Lung (tissue), 12 donors: ENCODE data around the gene SFMBT1. TPM values are rescaled to one million over a fixed set of nuclear protein-coding genes. Genes with fewer than 3 reads are reported as not detected.
"Not testable (repeated sequence)": the region's sequence is repeated elsewhere in the genome, so short reads cannot be mapped to it uniquely, and the experiment has no call there.

Experiments
- ATAC-seq: fragments of 200-7000 bp; cut with Tn5 transposase; one replicate; pipeline ENCODE4 v1.9.1; 2020; ENCODE audit warnings: moderate number of reproducible peaks; ENCODE audit not compliant: insufficient read depth, low FRiP score
- DNase-seq, 3 donors: peaks; one replicate each; pipeline ENCODE4 v3.0.0-alpha.2; 2013 to 2017
- H3K27ac ChIP-seq, 2 donors: one replicate each; pipeline ENCODE4 v1.5.1; 2013; ENCODE audit warnings: mild to moderate bottlenecking in 2 of 2, moderate library complexity in 2 of 2, control low read depth in 1 of 2, inconsistent platforms in 1 of 2, low read depth in 1 of 2, low read length in 1 of 2
- H3K27me3 ChIP-seq, 3 donors: one replicate each; pipeline ENCODE4 v1.5.1; 2013; ENCODE audit warnings: low read length in 2 of 3; ENCODE audit not compliant: control insufficient read depth in 3 of 3, insufficient read depth in 3 of 3
- H3K36me3 ChIP-seq, 4 donors: one replicate each; pipeline ENCODE4 v1.5.1; 2013; ENCODE audit warnings: low read length in 4 of 4, mild to moderate bottlenecking in 1 of 4, moderate library complexity in 1 of 4; ENCODE audit not compliant: control insufficient read depth in 4 of 4, insufficient read depth in 4 of 4
- H3K4me1 ChIP-seq, 5 donors: one replicate each; pipeline ENCODE4 v1.5.1; 2013; ENCODE audit warnings: low read length in 5 of 5, mild to moderate bottlenecking in 2 of 5, moderate library complexity in 1 of 5; ENCODE audit not compliant: control insufficient read depth in 5 of 5, insufficient read depth in 5 of 5
- H3K4me3 ChIP-seq: one replicate; pipeline ENCODE4 v1.5.1; 2013; ENCODE audit warnings: mild to moderate bottlenecking, control low read depth, moderate library complexity
- H3K9ac ChIP-seq, 2 donors: one replicate each; pipeline ENCODE4 v1.5.1; 2013; ENCODE audit warnings: low read length in 2 of 2, control low read depth in 1 of 2; ENCODE audit not compliant: insufficient read depth in 1 of 2
- H3K9me3 ChIP-seq, 4 donors: one replicate each; pipeline ENCODE4 v1.5.1; 2013; ENCODE audit warnings: low read length in 3 of 4, mild to moderate bottlenecking in 1 of 4, moderate library complexity in 1 of 4; ENCODE audit not compliant: control insufficient read depth in 4 of 4, insufficient read depth in 3 of 4
- WGBS, 2 donors: extraction: QIAGEN DNeasy Blood & Tissue Kit; methylation state at CpG; one replicate each; pipeline ENCODE4 v1.1.7; 2013; 5-methylcytosine and 5-hydroxymethylcytosine counted together
- polyA plus RNA-seq, 2 donors: library from polyadenylated mRNA; stranded (reverse); fragments of 200-250 nt; gene quantifications; one replicate each; pipeline ENCODE4 v1.2.1, GENCODE V29; 2013
- total RNA-seq, 2 donors: library from RNA; depleted of rRNA in 1 of 2; stranded (reverse); fragments of >200 nt in 1 of 2; gene quantifications; one replicate each; pipeline ENCODE4 v1.2.1, GENCODE V29; 2014 to 2021
- TF ChIP-seq, protein P1 (sequence below): IDR thresholded peaks from 2 replicates; pipeline ENCODE4 v1.5.1; 2012; ENCODE audit warnings: mild to moderate bottlenecking; ENCODE audit errors: control extremely low read depth, extremely low read depth
- donor health status: control.
- donor health status: control.
- donor health status: Bipolar disorder and iron deficiency.
- donor health status: healthy.
- donor health status: DM: yes; HTN: yes; CAD: no.

SFMBT1 gene
- total and polyA plus RNA-seq, 4 donors = 3.4 to 19.2 (median 9.7) TPM

DNA sequence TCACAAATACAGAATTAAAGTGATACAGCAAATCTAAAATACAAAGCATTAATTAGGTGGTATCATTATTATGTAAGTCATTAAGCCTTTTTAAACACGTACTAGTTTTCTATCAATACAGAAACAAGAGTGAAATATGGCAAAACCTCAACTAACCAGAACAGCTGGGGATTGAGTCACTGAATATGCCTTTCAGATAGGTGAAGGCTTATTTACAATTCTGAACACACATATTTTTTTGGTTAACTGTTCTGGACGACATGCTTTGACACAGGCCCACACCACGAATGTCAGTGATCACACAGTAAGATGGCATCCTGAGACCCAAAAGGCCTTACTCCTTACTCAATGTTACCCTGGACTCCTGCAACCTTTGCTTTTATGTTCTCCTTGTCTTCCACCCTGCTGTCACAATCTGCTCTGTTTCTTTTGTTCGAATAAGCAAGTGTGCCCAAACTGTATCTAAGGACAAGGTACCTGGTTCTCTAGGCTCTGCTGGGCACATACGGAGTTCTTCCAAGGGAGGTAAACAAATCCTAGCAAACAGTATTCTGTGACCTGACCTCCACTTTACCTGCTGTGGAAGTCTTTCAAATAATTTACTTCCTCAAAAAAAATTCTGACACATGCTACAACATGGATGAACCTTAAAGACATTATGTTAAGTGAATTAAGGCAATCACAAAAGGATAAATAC, 7.0 kb downstream of the SFMBT1 start:
- 85 to 92% methylated on average over 5 of the region's 5 CpGs for WGBS, 2 donors
- Histone ChIP-seq H3K9ac (no peak overlapping the region), H3K4me3 (no peak overlapping the region), H3K9me3 (no peaks in the 10 kb centered on the region), H3K27ac (no peak overlapping the region), H3K36me3 (no peaks in the 10 kb centered on the region), H3K4me1 (peaks cover 0 to 4% (median 0%) of the 10 kb centered on the region in 5 donors), H3K27me3 (no peaks in the 10 kb centered on the region)
- DNase-seq (no peak), ATAC-seq (no peak)
- TF ChIP-seq, protein P1, sequence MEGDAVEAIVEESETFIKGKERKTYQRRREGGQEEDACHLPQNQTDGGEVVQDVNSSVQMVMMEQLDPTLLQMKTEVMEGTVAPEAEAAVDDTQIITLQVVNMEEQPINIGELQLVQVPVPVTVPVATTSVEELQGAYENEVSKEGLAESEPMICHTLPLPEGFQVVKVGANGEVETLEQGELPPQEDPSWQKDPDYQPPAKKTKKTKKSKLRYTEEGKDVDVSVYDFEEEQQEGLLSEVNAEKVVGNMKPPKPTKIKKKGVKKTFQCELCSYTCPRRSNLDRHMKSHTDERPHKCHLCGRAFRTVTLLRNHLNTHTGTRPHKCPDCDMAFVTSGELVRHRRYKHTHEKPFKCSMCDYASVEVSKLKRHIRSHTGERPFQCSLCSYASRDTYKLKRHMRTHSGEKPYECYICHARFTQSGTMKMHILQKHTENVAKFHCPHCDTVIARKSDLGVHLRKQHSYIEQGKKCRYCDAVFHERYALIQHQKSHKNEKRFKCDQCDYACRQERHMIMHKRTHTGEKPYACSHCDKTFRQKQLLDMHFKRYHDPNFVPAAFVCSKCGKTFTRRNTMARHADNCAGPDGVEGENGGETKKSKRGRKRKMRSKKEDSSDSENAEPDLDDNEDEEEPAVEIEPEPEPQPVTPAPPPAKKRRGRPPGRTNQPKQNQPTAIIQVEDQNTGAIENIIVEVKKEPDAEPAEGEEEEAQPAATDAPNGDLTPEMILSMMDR = no peak

DNA sequence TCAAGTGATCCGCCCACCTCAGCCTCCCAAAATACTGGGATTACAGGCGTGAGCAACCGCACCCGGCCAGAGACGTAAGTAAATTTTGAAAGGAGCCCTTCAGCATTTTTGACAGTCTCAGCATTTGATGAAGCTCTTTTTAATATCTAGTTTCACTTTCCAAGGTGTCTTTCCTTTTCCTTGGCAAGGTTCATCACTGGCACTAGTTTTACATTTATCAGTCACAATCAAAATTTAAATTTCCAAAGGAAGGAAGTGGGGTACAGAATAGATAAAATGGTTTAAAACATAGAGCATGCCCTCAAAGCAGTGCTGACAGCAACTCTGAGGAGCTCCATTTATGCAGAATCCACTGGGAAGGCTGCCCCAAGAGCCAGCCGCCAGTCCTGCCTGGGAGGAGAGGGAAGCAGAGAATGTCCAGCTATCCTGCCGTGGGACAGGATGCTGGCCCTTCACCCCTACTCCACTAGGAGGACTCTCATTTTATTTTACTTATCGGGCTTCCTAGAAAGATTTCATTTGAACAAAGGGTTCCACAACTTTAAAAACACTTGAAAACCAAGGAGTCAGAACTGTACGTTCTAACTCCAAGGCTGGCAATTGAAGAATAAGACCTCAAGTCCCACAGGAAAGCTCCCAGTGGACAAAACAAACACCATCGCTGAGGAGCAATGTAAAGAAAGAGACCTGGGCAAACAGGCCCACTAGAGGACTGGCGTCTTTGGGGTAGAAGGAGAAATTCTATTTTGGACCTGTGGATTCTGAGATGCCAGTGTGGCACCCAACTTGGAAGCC, 9.9 kb downstream of the SFMBT1 start:
- DNase-seq (no peak), ATAC-seq (no peak)
- H3K4me3 ChIP-seq = no peak overlapping the region
- H3K27me3 ChIP-seq = no peaks in the 10 kb centered on the region
- no peaks in the 10 kb centered on the region for H3K36me3 ChIP-seq
- 68 to 82% methylated on average over 11 of the region's 11 CpGs for WGBS, 2 donors
- TF ChIP-seq, protein P1 = no peak
- H3K4me1 ChIP-seq = no peaks in the 10 kb centered on the region
- H3K9ac ChIP-seq = no peak overlapping the region
- no peak overlapping the region for H3K27ac ChIP-seq
- H3K9me3 ChIP-seq = no peaks in the 10 kb centered on the region

DNA sequence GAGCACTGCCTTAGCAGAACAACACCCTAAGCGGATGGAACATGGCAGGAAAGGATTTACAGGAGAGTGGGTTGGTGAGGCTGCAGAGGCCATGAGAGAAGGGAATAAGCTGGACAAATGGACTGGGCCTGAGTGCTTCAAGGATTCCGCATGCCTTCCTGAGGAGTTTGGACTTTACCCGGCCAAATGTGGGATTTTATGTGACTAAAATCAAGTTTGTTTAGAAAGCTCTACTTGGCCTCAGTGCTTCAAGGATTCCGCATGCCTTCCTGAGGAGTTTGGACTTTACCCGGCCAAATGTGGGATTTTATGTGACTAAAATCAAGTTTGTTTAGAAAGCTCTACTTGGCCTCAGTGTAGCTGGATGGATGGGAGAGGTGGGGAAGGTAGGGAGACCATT, 10.9 kb downstream of the SFMBT1 start:
- not testable (repeated sequence) for H3K9ac ChIP-seq, DNase-seq, H3K36me3 ChIP-seq, H3K4me3 ChIP-seq, H3K4me1 ChIP-seq, H3K27ac ChIP-seq, H3K27me3 ChIP-seq, ATAC-seq, H3K9me3 ChIP-seq
- WGBS, 2 donors = 91 to 98% methylated on average over 4 to 5 of the region's 5 CpGs

DNA sequence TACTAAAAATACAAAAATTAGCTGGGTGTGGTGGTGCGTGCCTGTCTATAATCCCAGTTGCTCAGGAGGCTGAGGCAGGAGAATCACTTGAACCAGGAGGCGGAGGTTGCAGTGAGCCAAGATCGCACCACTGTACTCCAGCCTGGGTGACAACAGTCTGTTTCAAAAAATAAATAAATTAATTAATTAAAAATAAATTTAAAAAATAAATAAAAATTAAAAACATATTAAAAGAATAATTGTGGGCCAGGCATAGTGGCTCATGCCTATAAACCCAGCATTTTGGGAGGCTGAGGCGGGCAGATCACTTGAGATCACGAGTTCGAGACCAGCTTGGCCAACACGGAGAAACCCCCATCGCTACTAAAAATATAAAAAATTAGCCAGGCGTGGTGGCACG, 11.5 kb downstream of the SFMBT1 start:
- H3K9me3 ChIP-seq, ATAC-seq, H3K9ac ChIP-seq, H3K4me3 ChIP-seq, H3K36me3 ChIP-seq, H3K27me3 ChIP-seq, H3K27ac ChIP-seq, DNase-seq, H3K4me1 ChIP-seq: not testable (repeated sequence)
- 97 to 98% methylated on average over 10 of the region's 10 CpGs for WGBS, 2 donors
